ENCODE measurements around the gene C11orf54. TPM values are rescaled to one million over a fixed set of nuclear protein-coding genes. Genes with fewer than 3 reads are reported as not detected.

The C11orf54 gene
- total and polyA plus RNA-seq, 2 donors (not counting 3 experiments of a cell fraction or from before 2014, with no cell fraction given), result 4.2 to 18.7 TPM

DNA sequence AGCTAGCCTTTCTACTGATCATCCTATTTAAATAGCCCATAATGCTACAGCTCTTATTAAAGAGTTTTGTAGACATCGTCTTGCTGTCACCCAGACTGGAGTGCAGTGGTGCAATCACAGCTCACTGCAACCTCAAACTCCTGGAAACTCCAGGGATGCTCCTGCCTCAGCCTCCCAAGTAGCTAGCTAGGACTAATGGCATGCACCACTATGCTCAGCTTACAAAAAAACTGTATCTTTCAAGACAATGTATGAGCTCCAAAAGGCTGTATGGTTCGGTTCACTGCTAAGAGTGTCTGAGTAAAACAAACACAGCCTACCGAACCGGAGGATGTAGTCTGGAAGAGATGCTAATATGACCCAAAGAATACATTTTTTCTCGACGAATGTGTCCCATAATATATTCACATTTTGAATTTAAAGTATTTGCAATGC, 2.8 kb upstream of the C11orf54 start:
- H3K9ac ChIP-seq (replicated peaks; ENCODE audit: extremely low read depth, insufficient read depth, low read length), result peak overlapping the region; percentile 92
- FAIRE-seq (no peak), DNase-seq (ENCODE audit: low read depth, low spot score) (peak; percentile 23)
- H3K36me3 ChIP-seq (ENCODE audit: control insufficient read depth in 2 of 2, extremely low read depth in 1 of 2, insufficient read depth in 2 of 2, low read length in 2 of 2), result peaks cover 12 to 44% of the 10 kb centered on the region in 2 experiments
- no peaks in the 10 kb centered on the region for H3K9me1 ChIP-seq (replicated peaks; ENCODE audit: control insufficient read depth, extremely low read depth, insufficient read depth, low read length)
- H3K79me2 ChIP-seq (ENCODE audit: control insufficient read depth, insufficient read depth, low read length), result peaks cover 87% of the 10 kb centered on the region
- no peak for TF ChIP-seq FOS (IDR thresholded peaks at IDR 0.05; ENCODE audit: borderline replicate concordance, insufficient read depth, low read length)
- peak; percentile 23 for TF ChIP-seq POLR2A (IDR thresholded peaks at IDR 0.05; ENCODE audit: low read depth, low read length)
- CTCF ChIA-PET, result interaction anchor here (1.3 to 2.1 kb wide), 2 partner anchors 45 to 504 kb away, joined by 5 to 14 read pairs; partner anchors contain the start of gene MED17
- H3K27me3 ChIP-seq (ENCODE audit: control insufficient read depth in 2 of 2, insufficient read depth in 2 of 2, low read length in 2 of 2), result no peaks in the 10 kb centered on the region
- intact Hi-C loops (cut with micrococcal nuclease), result loop anchor here (2.0 kb wide), 1 partner anchor 392 kb away; no protein-coding TSS in a partner anchor
- dilution Hi-C loops (cut with MboI; ENCODE audit: extremely low pct_ligation_motif_present, low sequenced_read_pairs), result no loop called here
- peak overlapping the region; percentile 30 to 99 (median 75) for H3K4me3 ChIP-seq (replicated peaks in 1 of 3; ENCODE audit: insufficient read depth in 1 of 3, low read depth in 1 of 3, low read length in 3 of 3)
- H2AFZ ChIP-seq (ENCODE audit: low read depth, low read length), result no peak overlapping the region
- H4K20me1 ChIP-seq (replicated peaks; ENCODE audit: control insufficient read depth, extremely low read depth, insufficient read depth, low read length), result peaks cover 13% of the 10 kb centered on the region
- BruUV-seq (replicated peaks), result no TSS peak
- peak overlapping the region; percentile 83 for H3K4me2 ChIP-seq (ENCODE audit: insufficient read depth, low read length)
- peak overlapping the region; percentile 54 for H3K27ac ChIP-seq (ENCODE audit: insufficient read depth, low read depth, low read length)
- peaks cover 45% of the 10 kb centered on the region for H3K4me1 ChIP-seq (ENCODE audit: control insufficient read depth, extremely low read depth, insufficient read depth, low read length)
- POLR2A ChIA-PET, result interaction anchor here (1.0 to 1.6 kb wide), 3 partner anchors 8 to 755 kb away, joined by 3 read pairs; partner anchors contain the start of genes ANKRD49, MED17 and MRE11
- H3K9me3 ChIP-seq (replicated peaks; ENCODE audit: control insufficient read depth, insufficient read depth, low read length), result no peaks in the 10 kb centered on the region

DNA sequence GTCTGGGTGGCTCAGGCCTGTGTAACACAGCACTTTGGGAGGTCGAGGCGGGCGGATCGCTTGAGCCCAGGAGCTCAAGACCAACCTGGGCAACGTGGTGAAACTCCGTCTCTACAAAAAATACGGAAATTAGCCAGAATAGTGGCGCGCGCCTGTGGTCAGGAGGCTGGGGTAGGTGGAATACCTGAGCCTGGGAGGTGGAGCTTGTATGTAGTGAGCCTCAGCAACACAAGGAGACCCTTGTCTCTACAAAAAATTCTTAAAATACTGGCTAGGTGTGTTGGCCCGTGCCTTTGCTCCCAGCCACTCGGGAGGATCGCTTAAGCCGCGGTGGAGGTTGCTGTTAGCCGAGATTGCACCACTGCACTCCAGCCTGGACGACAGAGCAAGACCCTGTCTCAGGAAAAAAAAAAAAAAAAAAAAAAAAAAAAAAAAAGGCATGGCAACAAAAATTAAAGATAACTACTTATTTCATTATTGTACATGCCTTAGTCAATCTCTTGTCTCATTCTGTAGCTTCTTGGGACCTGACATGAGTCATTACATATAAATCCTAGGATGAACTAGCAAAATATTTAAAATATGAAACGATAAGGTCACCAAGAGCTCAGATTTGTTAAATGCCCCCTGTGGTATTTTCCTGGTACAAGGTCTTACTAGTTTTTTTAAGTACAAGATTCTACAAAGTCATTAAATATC, 1.3 kb upstream of the C11orf54 start:
- H3K4me1 ChIP-seq (ENCODE audit: control insufficient read depth, extremely low read depth, insufficient read depth, low read length), result peaks cover 38% of the 10 kb centered on the region
- FAIRE-seq (no peak), DNase-seq (ENCODE audit: low read depth, low spot score) (peak; percentile 16)
- H3K27me3 ChIP-seq (ENCODE audit: control insufficient read depth in 2 of 2, insufficient read depth in 2 of 2, low read length in 2 of 2), result no peaks in the 10 kb centered on the region
- H3K27ac ChIP-seq (ENCODE audit: insufficient read depth, low read depth, low read length), result peak overlapping the region; percentile 54
- peaks cover 8 to 30% of the 10 kb centered on the region in 2 experiments for H3K36me3 ChIP-seq (ENCODE audit: control insufficient read depth in 2 of 2, extremely low read depth in 1 of 2, insufficient read depth in 2 of 2, low read length in 2 of 2)
- no TSS peak for BruUV-seq (replicated peaks)
- peaks cover 11% of the 10 kb centered on the region for H4K20me1 ChIP-seq (replicated peaks; ENCODE audit: control insufficient read depth, extremely low read depth, insufficient read depth, low read length)
- H3K9ac ChIP-seq (replicated peaks; ENCODE audit: extremely low read depth, insufficient read depth, low read length), result peak overlapping the region; percentile 92
- H3K4me2 ChIP-seq (ENCODE audit: insufficient read depth, low read length), result peak overlapping the region; percentile 83
- H3K4me3 ChIP-seq (replicated peaks in 1 of 3; ENCODE audit: insufficient read depth in 1 of 3, low read depth in 1 of 3, low read length in 3 of 3), result peak overlapping the region; percentile 75 to 99 (median 93)
- POLR2A ChIA-PET, result interaction anchor here (0.7 to 2.8 kb wide), 7 partner anchors 8 to 76 kb away, joined by 3 to 47 read pairs (median 5); partner anchors contain the start of gene MED17
- H2AFZ ChIP-seq (ENCODE audit: low read depth, low read length), result no peak overlapping the region
- TF ChIP-seq FOS (IDR thresholded peaks at IDR 0.05; ENCODE audit: borderline replicate concordance, insufficient read depth, low read length) (peak; percentile 23), POLR2A (IDR thresholded peaks at IDR 0.05; ENCODE audit: low read depth, low read length) (peak; percentile 65), POLR2AphosphoS5 (IDR thresholded peaks at IDR 0.05; ENCODE audit: insufficient read depth, low read depth, low read length) (peak; percentile 53)
- TF ChIP-seq, protein P1, sequence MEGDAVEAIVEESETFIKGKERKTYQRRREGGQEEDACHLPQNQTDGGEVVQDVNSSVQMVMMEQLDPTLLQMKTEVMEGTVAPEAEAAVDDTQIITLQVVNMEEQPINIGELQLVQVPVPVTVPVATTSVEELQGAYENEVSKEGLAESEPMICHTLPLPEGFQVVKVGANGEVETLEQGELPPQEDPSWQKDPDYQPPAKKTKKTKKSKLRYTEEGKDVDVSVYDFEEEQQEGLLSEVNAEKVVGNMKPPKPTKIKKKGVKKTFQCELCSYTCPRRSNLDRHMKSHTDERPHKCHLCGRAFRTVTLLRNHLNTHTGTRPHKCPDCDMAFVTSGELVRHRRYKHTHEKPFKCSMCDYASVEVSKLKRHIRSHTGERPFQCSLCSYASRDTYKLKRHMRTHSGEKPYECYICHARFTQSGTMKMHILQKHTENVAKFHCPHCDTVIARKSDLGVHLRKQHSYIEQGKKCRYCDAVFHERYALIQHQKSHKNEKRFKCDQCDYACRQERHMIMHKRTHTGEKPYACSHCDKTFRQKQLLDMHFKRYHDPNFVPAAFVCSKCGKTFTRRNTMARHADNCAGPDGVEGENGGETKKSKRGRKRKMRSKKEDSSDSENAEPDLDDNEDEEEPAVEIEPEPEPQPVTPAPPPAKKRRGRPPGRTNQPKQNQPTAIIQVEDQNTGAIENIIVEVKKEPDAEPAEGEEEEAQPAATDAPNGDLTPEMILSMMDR (IDR thresholded peaks at IDR 0.05; ENCODE audit: extremely low read depth in 1 of 2, insufficient read depth in 1 of 2, low read depth in 1 of 2, low read length in 2 of 2), result no peak
- peaks cover 72% of the 10 kb centered on the region for H3K79me2 ChIP-seq (ENCODE audit: control insufficient read depth, insufficient read depth, low read length)
- intact Hi-C loops (cut with micrococcal nuclease) (loop anchor here (1.0 to 10.0 kb wide), 2 partner anchors 79 to 755 kb away; partner anchors contain the start of genes ANKRD49, CEP295 and MRE11), dilution Hi-C loops (cut with MboI; ENCODE audit: extremely low pct_ligation_motif_present, low sequenced_read_pairs) (no loop called here)
- H3K9me1 ChIP-seq (replicated peaks; ENCODE audit: control insufficient read depth, extremely low read depth, insufficient read depth, low read length), result no peaks in the 10 kb centered on the region
- H3K9me3 ChIP-seq (replicated peaks; ENCODE audit: control insufficient read depth, insufficient read depth, low read length), result no peaks in the 10 kb centered on the region
- CTCF ChIA-PET, result interaction anchor here (0.6 to 2.8 kb wide), 6 partner anchors 9 to 1228 kb away, joined by 3 to 16 read pairs (median 4); partner anchors contain the start of gene MED17
